Tibial nerve (tissue), 4 donors: Measurements from ENCODE around the gene ARL5A.

Experiments
- EP300 ChIP-seq, 2 donors: sonication (generic); formaldehyde crosslinking; IDR thresholded peaks; one replicate each; pipeline ENCODE4 v1.6.1; 2017; ENCODE audit warnings: antibody characterized with exemption in 2 of 2, mild to moderate bottlenecking in 1 of 2
- POLR2A ChIP-seq, 2 donors: fragments of 450-650 bp; IDR thresholded peaks; one replicate each; pipeline ENCODE4 v1.6.1; 2017; ENCODE audit warnings: antibody characterized with exemption in 2 of 2, mild to moderate bottlenecking in 2 of 2, moderate library complexity in 2 of 2
- TF ChIP-seq, protein P1 (sequence below), 5 experiments: fragments of 200-600 bp in 3 of 5; fragments of 450-650 bp in 2 of 5; sonication (generic) in 3 of 5; IDR thresholded peaks; one replicate each; pipeline ENCODE4 v1.5.1; 2016 to 2019; ENCODE audit warnings: antibody characterized with exemption in 5 of 5, mild to moderate bottlenecking in 3 of 5, moderate library complexity in 2 of 5

DNA sequence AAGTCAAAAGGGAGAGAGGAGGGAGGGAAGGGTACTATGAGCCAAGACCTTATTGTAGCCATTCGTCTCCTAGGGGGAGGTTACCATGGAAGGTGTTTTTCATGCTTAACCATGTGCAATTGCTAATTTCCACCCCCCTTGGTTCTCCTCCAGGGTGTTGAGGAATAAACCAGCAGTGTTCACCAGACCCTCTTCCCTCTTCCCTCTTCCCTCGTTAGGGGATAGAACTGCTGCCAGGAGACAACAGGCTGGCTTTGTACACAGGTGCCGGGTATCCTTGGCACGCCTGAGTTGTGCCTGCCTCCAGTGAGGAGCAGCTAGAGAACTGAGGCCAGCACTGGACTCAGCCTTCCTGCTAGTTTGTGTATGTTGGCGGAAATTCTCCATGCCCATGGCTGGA is 41.1 kb upstream of the ARL5A start:
- TF ChIP-seq, protein P1, sequence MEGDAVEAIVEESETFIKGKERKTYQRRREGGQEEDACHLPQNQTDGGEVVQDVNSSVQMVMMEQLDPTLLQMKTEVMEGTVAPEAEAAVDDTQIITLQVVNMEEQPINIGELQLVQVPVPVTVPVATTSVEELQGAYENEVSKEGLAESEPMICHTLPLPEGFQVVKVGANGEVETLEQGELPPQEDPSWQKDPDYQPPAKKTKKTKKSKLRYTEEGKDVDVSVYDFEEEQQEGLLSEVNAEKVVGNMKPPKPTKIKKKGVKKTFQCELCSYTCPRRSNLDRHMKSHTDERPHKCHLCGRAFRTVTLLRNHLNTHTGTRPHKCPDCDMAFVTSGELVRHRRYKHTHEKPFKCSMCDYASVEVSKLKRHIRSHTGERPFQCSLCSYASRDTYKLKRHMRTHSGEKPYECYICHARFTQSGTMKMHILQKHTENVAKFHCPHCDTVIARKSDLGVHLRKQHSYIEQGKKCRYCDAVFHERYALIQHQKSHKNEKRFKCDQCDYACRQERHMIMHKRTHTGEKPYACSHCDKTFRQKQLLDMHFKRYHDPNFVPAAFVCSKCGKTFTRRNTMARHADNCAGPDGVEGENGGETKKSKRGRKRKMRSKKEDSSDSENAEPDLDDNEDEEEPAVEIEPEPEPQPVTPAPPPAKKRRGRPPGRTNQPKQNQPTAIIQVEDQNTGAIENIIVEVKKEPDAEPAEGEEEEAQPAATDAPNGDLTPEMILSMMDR (IDR thresholded peaks at IDR 0.05) = no peak
- TF ChIP-seq POLR2A (IDR thresholded peaks at IDR 0.05) = no peak
- no peak for TF ChIP-seq EP300 (IDR thresholded peaks at IDR 0.05)
